ENCODE results near the gene ERAL1.

The ERAL1 gene

DNA sequence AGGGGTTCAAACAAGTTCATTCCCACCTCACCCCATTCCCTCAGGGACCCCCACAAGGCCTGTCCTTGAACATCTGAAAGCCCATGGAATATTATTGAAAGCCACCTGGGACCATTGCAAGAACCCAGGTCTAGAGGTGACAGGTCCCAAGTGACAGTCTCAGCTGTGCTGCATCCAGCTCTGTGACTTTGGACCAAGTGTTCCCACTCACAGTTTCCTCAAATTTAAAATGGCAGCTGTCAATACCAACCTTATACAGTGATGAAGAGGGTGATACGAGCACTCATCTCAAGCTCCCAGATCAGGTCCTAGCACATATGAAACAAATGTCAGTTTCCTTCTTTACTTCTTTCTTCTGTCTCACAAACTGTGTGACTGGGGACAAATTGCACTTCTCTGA lies 9.1 kb downstream of the ERAL1 start:
- Histone ChIP-seq H3K27ac (replicated peaks) (no peak overlapping the region), H3K4me3 (replicated peaks; ENCODE audit: insufficient read depth, low read length) (no peak overlapping the region), H3K27me3 (ENCODE audit: insufficient read depth, poor library complexity, severe bottlenecking) (no peaks in the 10 kb centered on the region)
- DNase-seq (ENCODE audit: low read depth in 1 of 2, low spot score in 1 of 2) = no peak
- TF ChIP-seq, protein P1, sequence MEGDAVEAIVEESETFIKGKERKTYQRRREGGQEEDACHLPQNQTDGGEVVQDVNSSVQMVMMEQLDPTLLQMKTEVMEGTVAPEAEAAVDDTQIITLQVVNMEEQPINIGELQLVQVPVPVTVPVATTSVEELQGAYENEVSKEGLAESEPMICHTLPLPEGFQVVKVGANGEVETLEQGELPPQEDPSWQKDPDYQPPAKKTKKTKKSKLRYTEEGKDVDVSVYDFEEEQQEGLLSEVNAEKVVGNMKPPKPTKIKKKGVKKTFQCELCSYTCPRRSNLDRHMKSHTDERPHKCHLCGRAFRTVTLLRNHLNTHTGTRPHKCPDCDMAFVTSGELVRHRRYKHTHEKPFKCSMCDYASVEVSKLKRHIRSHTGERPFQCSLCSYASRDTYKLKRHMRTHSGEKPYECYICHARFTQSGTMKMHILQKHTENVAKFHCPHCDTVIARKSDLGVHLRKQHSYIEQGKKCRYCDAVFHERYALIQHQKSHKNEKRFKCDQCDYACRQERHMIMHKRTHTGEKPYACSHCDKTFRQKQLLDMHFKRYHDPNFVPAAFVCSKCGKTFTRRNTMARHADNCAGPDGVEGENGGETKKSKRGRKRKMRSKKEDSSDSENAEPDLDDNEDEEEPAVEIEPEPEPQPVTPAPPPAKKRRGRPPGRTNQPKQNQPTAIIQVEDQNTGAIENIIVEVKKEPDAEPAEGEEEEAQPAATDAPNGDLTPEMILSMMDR (IDR thresholded peaks at IDR 0.05; ENCODE audit: insufficient read depth, low read length) = no peak
- no peak for TF ChIP-seq GABPA (IDR thresholded peaks at IDR 0.05; ENCODE audit: low read depth)
- TF ChIP-seq, protein P2, sequence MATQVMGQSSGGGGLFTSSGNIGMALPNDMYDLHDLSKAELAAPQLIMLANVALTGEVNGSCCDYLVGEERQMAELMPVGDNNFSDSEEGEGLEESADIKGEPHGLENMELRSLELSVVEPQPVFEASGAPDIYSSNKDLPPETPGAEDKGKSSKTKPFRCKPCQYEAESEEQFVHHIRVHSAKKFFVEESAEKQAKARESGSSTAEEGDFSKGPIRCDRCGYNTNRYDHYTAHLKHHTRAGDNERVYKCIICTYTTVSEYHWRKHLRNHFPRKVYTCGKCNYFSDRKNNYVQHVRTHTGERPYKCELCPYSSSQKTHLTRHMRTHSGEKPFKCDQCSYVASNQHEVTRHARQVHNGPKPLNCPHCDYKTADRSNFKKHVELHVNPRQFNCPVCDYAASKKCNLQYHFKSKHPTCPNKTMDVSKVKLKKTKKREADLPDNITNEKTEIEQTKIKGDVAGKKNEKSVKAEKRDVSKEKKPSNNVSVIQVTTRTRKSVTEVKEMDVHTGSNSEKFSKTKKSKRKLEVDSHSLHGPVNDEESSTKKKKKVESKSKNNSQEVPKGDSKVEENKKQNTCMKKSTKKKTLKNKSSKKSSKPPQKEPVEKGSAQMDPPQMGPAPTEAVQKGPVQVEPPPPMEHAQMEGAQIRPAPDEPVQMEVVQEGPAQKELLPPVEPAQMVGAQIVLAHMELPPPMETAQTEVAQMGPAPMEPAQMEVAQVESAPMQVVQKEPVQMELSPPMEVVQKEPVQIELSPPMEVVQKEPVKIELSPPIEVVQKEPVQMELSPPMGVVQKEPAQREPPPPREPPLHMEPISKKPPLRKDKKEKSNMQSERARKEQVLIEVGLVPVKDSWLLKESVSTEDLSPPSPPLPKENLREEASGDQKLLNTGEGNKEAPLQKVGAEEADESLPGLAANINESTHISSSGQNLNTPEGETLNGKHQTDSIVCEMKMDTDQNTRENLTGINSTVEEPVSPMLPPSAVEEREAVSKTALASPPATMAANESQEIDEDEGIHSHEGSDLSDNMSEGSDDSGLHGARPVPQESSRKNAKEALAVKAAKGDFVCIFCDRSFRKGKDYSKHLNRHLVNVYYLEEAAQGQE (IDR thresholded peaks at IDR 0.05; ENCODE audit: insufficient replicate concordance, low read depth) = no peak
- TF ChIP-seq SPI1 (IDR thresholded peaks at IDR 0.05; ENCODE audit: borderline replicate concordance, low read depth) = no peak
- TF ChIP-seq POLR2AphosphoS5 (IDR thresholded peaks at IDR 0.05; ENCODE audit: low read depth) = no peak

DNA sequence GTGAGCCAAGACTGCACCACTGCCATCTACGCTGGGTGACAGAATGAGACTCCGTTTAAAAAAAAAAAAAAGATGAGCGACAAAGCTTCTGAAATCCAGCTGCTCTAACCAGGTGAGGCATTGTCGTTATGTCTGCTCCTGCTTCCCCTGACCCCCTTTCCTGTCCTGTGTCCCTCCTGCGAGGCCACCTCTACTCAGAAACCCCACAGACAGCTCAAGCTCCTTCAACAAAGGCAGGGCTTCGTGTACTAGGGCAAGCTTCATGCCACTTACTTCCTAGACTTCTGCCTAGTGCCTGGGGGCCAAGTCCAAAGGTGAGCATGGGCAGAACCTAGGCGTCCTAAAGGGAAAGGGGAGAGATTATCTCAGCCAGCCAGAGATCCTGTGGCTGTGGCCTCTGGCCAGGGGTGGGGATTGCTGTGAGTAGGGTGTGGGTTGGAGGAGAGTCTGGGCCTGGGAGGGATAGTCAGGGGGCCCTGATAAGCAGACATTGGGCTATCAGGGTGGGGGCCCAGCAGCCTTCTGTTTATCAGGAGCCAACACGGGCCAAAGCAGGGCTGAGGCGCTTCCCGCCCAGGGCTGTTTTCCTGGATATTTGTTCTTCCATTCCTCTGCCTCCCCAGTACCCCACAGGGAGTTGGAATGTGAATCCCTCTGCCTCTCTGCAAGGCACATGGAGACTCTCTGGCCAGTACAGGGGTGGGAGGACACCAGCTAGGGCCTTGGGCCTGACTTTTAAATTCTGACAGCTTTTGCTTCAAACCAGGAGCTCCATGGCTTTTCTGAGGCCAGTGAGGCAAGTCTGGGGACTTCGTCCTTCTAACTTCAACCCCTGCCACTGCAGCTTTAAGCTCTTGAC lies 10.4 kb downstream of the ERAL1 start:
- no peak for DNase-seq (ENCODE audit: low read depth in 1 of 2, low spot score in 1 of 2)
- Histone ChIP-seq H3K27me3 (ENCODE audit: insufficient read depth, poor library complexity, severe bottlenecking) (no peaks in the 10 kb centered on the region), H3K4me3 (replicated peaks; ENCODE audit: insufficient read depth, low read length) (no peak overlapping the region), H3K27ac (replicated peaks) (peak overlapping the region; percentile 16; the same call in 1 of the 2 replicates)
- TF ChIP-seq GABPA (IDR thresholded peaks at IDR 0.05; ENCODE audit: low read depth) (no peak), POLR2AphosphoS5 (IDR thresholded peaks at IDR 0.05; ENCODE audit: low read depth) (no peak), SPI1 (IDR thresholded peaks at IDR 0.05; ENCODE audit: borderline replicate concordance, low read depth) (no peak)
- TF ChIP-seq, protein P2 (IDR thresholded peaks at IDR 0.05; ENCODE audit: insufficient replicate concordance, low read depth) = no peak
- TF ChIP-seq, protein P1 (IDR thresholded peaks at IDR 0.05; ENCODE audit: insufficient read depth, low read length) = no peak

DNA sequence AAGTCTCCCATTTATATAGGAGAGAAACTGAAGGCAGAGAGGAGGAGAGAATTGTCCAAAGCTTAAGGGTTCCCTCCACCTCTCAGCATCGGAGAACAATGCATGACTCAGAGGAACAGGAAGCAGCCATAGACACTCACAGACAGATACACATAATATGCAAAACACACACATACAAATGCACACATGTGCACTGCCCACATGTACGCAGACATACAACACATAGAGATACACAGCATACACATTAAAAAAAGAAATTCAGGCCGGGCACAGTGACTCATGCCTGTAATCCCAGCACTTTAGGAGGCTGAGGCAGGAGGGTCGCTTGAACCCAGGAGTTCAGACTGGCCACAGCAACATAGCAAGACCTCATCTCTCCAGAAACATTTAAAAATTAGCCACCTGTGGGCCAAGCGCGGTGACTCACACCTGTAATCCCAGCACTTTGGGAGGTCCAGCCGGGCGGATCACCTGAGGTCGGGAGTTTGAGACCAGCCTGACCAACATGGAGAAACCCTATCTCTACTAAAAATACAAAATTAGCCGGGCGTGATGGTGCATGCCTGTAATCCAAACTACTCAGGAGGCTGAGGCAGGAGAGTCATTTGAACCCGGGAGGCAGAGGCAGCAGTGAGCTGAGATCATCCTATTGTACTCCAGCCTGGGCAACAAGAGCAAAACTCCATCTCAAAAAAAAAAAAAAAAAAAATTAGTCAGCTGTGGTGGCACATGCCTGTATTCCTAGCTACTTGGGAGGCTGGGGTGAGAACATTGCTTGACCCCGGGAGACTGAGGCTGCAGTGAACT lies 11.3 kb downstream of the ERAL1 start:
- peak overlapping the region; percentile 16; the same call in 1 of the 2 replicates for H3K27ac ChIP-seq (replicated peaks)

More for the DNA sequence above, 11.3 kb downstream of the ERAL1 start:
- peak in 1 of 2 experiments; percentile 36 for DNase-seq (ENCODE audit: low read depth in 1 of 2, low spot score in 1 of 2)
- Histone ChIP-seq H3K27me3 (ENCODE audit: insufficient read depth, poor library complexity, severe bottlenecking) (no peaks in the 10 kb centered on the region), H3K4me3 (replicated peaks; ENCODE audit: insufficient read depth, low read length) (no peak overlapping the region)
- TF ChIP-seq SPI1 (IDR thresholded peaks at IDR 0.05; ENCODE audit: borderline replicate concordance, low read depth) (peak; percentile 53; the same call in 1 of the 2 replicates), POLR2AphosphoS5 (IDR thresholded peaks at IDR 0.05; ENCODE audit: low read depth) (no peak)
- TF ChIP-seq, protein P2 (IDR thresholded peaks at IDR 0.05; ENCODE audit: insufficient replicate concordance, low read depth) = no peak
- TF ChIP-seq, protein P1 (IDR thresholded peaks at IDR 0.05; ENCODE audit: insufficient read depth, low read length) = no peak
